ENCODE measurements around the gene NSUN6.
"Not testable (repeated sequence)": the region's sequence is repeated elsewhere in the genome, so short reads cannot be mapped to it uniquely, and the experiment has no call there.

DNA sequence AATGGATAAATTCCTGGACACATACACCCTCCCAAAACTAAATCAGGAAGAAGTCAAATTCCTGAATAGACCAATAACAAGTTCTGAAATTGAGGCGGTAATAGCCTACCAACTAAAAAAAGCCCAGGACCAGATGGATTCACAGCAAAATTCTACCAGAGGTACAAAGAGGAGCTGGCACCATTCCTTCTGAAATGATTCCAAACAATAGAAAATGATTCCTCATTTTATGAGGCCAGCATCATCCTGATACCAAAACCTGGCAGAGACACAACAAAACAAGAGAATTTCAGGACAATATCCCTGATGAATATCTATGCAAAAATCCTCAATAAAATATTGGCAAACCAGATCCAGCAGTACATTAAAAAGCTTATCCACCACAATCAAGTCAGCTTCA lies 60.2 kb downstream of the NSUN6 start:
- not testable (repeated sequence) for TF ChIP-seq GABPA (IDR thresholded peaks at IDR 0.05; ENCODE audit: low read depth); EZH2phosphoT487 (IDR thresholded peaks at IDR 0.05; ENCODE audit: borderline replicate concordance, low read depth)

Data from SK-N-SH (cell line).